ENCODE results near the gene GALNT9. TPM values are rescaled to one million over a fixed set of nuclear protein-coding genes. Genes with fewer than 3 reads are reported as not detected.

The GALNT9 gene
- total RNA-seq, 1 experiment from 2014 or later, result 2.6 TPM

DNA sequence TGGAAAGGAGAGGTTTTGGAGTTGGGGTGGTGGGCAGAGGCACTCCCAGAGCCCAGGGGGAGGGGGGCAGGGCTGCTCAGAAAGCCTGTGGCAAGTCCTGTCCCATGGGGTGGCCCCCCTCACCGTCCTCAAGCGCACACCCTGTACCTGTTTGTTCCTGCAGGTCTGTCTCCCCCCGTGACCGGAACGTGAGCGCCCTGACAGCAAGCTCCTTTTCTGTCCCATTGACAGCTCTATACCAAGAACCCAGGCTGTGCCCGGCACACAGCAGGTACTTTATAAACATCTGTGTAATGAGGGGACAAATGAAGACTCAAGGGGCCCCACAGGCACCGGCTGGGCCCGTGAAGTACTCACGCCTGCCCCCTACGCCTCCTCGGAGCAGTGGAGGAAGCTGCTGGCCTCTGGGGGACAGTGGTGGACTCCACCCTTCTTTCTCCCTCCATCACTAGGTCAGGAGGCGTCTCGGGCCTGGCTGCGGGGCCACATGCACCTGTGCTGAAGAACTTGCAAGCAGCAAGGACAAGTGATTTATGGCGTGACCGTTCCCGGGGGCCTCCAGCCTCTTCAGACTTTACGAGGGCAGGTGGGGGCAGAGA, 65.8 kb downstream of the GALNT9 start:
- Histone ChIP-seq H3K9me3 (ENCODE audit: control insufficient read depth in 1 of 2, insufficient read depth in 1 of 2, low read depth in 1 of 2, low read length in 2 of 2) (no peaks in the 10 kb centered on the region), H3K4me1 (ENCODE audit: control insufficient read depth in 1 of 2, insufficient read depth in 2 of 2, low read length in 2 of 2) (no peaks in the 10 kb centered on the region; a peak in 1 of 4 replicates), H4K20me1 (ENCODE audit: insufficient read depth) (no peaks in the 10 kb centered on the region), H3K79me2 (ENCODE audit: insufficient read depth, low read length) (no peaks in the 10 kb centered on the region), H3K36me3 (ENCODE audit: control insufficient read depth in 1 of 2, insufficient read depth in 2 of 2, low read length in 2 of 2) (no peaks in the 10 kb centered on the region), H3K9me2 (ENCODE audit: insufficient read depth) (no peaks in the 10 kb centered on the region), H3K27me3 (ENCODE audit: insufficient read depth, low read length) (no peaks in the 10 kb centered on the region), H2AFZ (ENCODE audit: low read depth, low read length, poor library complexity, severe bottlenecking) (no peak overlapping the region), H3K4me3 (replicated peaks in 1 of 2; ENCODE audit: low read depth in 1 of 2, low read length in 2 of 2) (no peak overlapping the region), H3K9ac (ENCODE audit: low read length) (no peak overlapping the region), H3K27ac (ENCODE audit: low read depth, low read length) (no peak overlapping the region), H3K4me2 (ENCODE audit: low read length) (no peak overlapping the region)
- DNase-seq (ENCODE audit: low read depth, low spot score), result no peak
- RAD21 ChIA-PET (ENCODE audit: low non-redundant PET in 1 of 2, low total read pairs in 2 of 2, uncharacterized antibody in 2 of 2, unreplicated experiment in 2 of 2), result no interaction called here
- BruUV-seq (replicated peaks), result no TSS peak
- ATAC-seq, result no peak
- intact Hi-C loops (cut with micrococcal nuclease), result no loop called here
- CTCF ChIA-PET, result no interaction called here
- TF ChIP-seq, protein P1, sequence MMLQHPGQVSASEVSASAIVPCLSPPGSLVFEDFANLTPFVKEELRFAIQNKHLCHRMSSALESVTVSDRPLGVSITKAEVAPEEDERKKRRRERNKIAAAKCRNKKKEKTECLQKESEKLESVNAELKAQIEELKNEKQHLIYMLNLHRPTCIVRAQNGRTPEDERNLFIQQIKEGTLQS (IDR thresholded peaks at IDR 0.05), result no peak
- TF ChIP-seq ZFX (IDR thresholded peaks at IDR 0.05), result no peak
- TF ChIP-seq FOSL1 (IDR thresholded peaks at IDR 0.05; ENCODE audit: low read depth), result no peak
- TF ChIP-seq SP1 (IDR thresholded peaks at IDR 0.05; ENCODE audit: low read depth), result no peak
- TF ChIP-seq CBX3 (IDR thresholded peaks at IDR 0.05; ENCODE audit: low read depth), result no peak
- no peak for TF ChIP-seq POLR2A (IDR thresholded peaks at IDR 0.05; ENCODE audit: borderline replicate concordance, extremely low read depth, insufficient read depth, insufficient read length)
- no peak for TF ChIP-seq CEBPB (IDR thresholded peaks at IDR 0.05; ENCODE audit: low read depth)
- TF ChIP-seq EZH2phosphoT487 (IDR thresholded peaks at IDR 0.05; ENCODE audit: borderline replicate concordance), result no peak
- TF ChIP-seq JUND (IDR thresholded peaks at IDR 0.05), result no peak
- TF ChIP-seq, protein P2, sequence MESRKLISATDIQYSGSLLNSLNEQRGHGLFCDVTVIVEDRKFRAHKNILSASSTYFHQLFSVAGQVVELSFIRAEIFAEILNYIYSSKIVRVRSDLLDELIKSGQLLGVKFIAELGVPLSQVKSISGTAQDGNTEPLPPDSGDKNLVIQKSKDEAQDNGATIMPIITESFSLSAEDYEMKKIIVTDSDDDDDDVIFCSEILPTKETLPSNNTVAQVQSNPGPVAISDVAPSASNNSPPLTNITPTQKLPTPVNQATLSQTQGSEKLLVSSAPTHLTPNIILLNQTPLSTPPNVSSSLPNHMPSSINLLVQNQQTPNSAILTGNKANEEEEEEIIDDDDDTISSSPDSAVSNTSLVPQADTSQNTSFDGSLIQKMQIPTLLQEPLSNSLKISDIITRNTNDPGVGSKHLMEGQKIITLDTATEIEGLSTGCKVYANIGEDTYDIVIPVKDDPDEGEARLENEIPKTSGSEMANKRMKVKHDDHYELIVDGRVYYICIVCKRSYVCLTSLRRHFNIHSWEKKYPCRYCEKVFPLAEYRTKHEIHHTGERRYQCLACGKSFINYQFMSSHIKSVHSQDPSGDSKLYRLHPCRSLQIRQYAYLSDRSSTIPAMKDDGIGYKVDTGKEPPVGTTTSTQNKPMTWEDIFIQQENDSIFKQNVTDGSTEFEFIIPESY (IDR thresholded peaks at IDR 0.05; ENCODE audit: extremely low read depth, insufficient replicate concordance, low read length), result no peak
- no peak for TF ChIP-seq TCF7L2 (IDR thresholded peaks at IDR 0.05; ENCODE audit: borderline replicate concordance, extremely low read depth, insufficient read depth, insufficient read length)
- no peak for TF ChIP-seq YY1 (IDR thresholded peaks at IDR 0.05; ENCODE audit: extremely low read depth, insufficient replicate concordance, low read depth, low read length)
- no peak for TF ChIP-seq EGR1 (IDR thresholded peaks at IDR 0.05; ENCODE audit: low read depth)
- POLR2A ChIA-PET, result no interaction called here

All from HCT116 (cell line).